HG02623 (cell line): ENCODE results near the gene TPRN.
A peak's percentile ranks its signal among the peaks of the same experiment; 100 is the strongest.

ENCODE experiments used
- ATAC-seq: cut with Tn5 transposase; IDR thresholded peaks from one replicate; pipeline ENCODE4 v1.9.1; 2021; ENCODE audit warnings: moderate library complexity; ENCODE audit not compliant: unreplicated experiment

TPRN gene

DNA sequence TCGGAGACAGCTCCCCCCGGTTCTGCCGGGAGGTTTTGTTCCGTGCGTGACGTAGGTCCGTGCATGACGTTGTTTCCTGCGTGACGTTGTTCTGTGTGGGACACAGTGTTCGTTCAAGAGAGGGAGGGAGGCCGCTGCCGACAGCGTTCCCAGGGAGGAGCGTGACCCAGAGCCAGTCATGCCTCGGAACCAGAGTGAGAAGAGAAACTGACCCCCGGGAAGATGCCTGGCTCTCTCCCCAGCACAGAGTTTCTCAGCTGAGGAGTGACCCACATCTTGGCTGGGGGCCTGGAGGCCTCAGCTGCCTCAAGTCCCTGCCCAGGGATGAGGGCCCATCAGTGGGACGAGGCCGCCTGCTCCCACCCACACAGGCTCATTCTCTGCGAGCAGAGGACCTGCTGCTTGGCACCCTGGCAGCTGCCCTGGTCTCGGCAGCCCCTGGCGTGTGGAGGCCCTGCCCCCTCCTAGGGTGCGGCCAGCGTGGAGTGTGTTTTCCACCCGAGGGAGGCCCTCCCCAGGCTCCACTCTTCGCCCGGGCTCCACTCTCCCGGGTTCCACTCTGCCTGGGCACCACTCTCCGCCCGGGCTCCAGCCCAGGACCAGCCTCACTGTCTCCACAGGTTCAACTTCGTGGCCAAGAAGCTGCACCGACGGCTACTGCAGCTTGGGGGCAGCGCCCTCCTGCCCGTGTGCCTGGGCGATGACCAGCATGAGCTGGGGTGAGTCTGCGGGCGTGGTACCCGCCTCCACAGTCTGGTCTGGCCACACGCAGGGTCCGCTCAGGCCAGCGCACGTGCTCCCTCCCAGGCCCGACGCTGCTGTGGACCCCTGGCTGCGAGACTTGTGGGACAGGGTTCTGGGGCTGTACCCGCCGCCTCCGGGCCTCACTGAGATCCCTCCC, 12.9 kb upstream of the TPRN start:
- ATAC-seq = no peak

DNA sequence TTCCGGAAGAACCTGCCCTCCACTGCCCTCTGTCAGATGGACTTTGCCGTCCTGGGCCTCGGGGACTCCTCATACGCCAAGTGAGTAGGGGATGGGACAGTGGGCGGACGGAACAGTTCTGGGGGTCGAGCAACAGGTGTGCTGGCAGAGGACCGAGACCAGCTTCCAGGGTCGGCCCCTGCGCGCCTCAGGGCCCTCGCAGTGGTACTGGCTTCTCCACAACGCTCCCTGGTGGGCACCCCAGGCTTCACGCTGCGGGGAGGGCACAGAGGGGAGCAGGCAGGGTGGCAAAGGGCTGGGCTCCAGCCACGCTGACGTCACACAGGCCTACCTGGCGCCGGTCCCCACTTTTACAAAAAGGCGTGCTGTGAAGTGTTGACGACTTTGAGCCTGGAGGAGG, 12.0 kb upstream of the TPRN start:
- no peak for ATAC-seq

DNA sequence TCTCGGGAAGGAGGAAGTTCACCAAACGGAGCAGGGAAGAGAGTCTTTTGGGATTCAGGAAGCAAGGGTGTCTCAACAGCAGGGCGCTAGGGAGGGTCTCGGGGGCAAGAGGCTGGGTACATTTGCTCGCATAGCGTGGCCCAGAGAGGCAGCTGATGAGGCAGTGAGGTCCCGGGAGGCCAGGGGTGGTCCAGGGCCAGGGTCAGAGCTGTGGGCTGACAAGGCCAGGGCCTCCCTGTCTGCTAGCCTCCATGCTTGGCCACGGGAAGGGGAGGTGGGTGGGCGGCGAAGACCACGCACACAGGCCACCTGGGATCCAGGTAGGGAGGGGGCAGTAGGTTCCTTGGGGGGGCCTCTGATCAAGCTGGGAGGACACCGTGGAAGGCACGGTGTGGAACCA, 11.0 kb upstream of the TPRN start:
- no peak for ATAC-seq

DNA sequence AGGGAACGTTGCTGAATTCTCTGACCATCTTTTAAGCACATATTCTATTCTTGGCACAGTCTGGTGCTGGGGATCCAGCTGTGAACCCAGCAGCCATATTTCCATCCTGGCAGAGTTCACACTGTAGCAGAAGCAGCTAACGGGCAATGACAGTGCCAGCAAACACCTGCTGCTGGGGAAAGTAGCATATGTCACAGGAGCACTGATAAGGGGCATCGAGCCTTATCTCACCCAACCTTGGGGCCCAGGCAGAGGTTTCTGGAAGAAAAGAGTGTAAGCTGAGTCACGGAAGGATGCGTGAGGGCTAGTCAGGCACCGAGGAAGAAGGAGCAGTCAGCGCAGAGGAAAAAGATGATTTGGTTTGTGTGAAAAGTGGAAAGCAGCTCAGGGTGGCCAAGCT, 6.1 kb upstream of the TPRN start:
- no peak for ATAC-seq

DNA sequence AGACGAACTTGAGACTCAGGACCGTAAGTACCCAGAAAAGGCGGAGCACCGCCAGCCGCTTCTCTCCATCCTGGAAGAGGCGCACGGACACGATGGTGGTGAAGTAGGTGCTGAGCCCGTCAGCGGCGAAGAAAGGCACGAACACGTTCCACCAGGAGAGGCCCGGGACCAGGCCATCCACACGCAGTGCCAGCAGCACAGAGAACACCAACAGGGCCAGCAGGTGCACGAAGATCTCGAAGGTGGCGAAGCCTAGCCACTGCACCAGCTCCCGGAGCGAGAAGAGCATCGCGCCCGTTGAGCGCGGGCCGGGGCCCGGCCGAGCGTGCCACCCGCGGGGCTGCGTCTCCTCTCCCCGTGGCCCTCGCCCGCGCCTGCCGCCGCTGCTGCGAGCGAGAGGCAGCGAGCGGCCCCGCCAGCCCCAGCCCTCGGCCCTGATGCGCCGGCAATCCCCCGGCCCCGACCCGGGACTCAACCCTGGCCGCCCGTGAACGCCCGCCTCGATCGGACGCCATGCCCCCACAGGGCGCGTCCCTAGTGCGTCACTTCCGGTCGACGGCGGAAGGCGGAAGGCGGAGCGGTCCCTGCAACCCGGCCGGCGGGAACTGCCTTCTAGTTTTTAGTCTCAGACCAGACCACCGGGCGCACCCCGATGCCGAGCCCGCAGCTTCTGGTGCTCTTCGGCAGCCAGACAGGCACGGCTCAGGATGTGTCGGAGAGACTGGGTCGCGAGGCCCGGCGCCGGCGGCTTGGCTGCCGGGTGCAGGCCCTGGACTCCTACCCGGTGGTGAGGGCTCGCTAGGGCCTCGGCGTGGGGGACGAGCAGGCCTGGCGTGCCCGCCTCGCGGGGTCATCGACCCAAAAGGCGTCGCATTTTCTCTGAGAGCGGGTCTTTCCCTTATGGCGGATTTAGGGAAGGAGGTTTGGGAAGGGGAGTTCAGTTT, 4.9 kb upstream of the TPRN start, which contains the start of the genes NDOR1 and TMEM203:
NDOR1 (plus strand) TSS at position 575 of the 944 bp plus-strand sequence; CDS start at position 653, 78 bp downstream.
TMEM203 (minus strand) TSS at position 523 of the 944 bp plus-strand sequence; CDS start at position 289, 234 bp downstream.
- ATAC-seq = peak; percentile 34

DNA sequence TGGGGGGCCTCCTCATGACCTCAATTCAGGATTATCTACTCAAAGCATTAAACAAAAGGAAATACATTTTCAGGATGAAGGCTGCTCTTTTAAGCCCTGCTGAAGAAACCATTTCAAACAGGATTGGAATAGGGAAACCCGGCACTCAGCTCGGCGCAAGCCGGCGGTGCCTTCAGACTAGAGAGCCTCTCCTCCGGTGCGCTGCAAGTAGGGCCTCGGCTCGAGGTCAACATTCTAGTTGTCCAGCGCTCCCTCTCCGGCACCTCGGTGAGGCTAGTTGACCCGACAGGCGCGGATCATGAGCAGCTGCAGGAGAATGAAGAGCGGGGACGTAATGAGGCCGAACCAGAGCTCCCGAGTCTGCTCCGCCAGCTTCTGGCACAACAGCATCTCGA, 4.2 kb upstream of the TPRN start:
- no peak for ATAC-seq

DNA sequence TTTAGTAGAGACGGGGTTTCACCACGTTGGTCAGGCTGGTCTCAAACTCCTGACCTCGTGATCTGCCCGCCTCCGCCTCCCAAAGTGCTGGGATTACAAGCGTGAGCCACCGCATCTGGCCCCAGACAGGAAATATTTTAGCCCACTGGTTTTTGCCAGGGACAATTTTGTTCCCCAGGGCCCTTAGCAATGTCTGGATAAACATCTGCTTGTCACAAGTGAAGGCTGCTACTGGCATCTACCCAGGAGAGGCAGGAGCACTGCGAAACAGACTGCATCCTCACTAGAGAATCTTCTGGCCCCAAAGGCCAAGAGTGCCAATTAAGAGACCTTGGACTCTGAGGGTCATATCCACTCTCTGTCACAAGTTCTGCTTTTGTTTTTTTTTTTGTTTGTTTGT, 2.4 kb upstream of the TPRN start:
- no peak for ATAC-seq

DNA sequence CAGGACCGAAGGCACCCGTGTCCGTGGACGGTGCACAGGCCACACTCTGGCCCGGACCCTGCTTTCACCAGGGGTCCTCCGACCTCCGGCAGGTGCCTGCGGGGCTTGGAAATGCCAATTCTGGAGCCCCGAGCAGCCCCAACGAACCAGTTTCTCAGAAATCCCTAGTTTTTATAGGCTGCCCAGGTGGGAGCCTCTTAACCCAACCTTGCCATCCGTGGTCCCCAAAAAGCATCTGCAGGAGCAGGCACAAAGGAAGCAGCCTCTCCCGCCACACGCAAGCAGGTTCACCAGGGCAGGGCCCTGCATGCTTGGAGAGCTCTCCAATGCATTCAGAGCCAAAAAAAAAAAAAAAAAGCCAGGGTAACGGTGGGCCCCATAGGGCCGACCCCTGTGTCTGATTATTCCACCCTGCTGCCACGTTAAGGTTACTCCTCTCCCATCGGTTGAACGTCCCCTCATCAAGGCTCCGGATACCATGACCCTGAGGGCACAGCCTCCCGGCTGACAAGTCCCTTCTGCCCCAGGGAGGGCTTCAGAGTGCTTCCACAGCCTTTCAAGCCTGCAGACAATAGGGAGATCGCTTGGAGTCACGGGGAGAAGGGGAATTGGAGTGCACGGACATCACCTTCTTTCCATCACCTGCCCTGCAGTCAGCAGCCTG, 796 bp upstream of the TPRN start:
- ATAC-seq = no peak

DNA sequence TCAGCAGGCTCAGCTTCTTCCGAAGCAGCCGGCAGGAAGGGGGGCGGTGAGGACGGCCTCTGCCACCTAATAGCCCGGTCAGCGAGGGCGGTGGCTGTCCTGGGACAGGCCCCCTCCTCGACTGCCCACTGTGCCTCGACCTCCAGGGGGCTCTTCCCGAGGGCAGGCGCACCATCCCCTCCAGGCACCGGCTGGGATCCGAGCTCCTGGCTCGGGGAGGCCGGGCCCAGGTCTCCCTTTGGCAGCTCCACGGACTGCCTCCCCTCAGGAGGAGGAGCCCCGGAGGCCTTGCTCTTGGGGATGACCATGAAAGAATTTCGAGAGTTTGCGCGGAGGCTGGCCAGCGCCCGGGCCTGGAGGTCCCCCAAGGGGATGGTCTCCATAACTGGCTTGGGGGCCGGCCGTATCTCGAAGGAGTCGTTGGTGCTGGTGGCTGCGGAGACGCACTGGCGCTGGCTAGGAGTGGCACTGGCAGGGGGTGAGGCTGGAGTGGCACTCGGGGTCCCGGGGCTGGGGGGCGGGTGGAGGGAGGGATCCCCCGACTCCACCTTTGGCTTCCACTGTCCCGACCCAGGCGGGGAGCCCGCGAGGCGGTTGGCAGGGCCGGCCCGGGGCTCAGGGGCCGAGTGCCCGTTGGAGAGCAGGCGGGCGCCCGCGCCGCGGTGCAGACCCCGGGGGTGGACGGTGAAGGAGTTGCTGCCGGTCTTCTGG, 975 bp downstream of the TPRN start:
- ATAC-seq = no peak

DNA sequence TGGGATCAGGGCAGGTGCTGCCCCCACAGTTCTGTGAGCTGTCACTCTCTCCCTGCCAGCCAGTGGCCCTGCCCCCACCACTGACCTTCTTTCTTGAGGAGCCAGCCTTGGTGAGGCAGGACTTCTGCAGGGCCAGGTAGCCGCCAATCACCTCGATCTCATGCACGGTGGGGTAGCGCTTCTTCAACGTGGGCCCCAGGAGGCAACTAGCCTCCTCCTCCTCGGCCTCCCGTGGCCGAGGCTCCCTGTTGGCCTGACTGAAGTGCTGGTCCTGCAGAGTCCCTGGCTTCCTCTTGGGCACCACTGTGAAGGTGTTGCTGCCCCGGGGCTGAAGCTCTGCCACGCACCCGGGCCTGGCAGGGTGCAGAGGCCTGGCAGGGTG, 1.6 kb downstream of the TPRN start:
- no peak for ATAC-seq

DNA sequence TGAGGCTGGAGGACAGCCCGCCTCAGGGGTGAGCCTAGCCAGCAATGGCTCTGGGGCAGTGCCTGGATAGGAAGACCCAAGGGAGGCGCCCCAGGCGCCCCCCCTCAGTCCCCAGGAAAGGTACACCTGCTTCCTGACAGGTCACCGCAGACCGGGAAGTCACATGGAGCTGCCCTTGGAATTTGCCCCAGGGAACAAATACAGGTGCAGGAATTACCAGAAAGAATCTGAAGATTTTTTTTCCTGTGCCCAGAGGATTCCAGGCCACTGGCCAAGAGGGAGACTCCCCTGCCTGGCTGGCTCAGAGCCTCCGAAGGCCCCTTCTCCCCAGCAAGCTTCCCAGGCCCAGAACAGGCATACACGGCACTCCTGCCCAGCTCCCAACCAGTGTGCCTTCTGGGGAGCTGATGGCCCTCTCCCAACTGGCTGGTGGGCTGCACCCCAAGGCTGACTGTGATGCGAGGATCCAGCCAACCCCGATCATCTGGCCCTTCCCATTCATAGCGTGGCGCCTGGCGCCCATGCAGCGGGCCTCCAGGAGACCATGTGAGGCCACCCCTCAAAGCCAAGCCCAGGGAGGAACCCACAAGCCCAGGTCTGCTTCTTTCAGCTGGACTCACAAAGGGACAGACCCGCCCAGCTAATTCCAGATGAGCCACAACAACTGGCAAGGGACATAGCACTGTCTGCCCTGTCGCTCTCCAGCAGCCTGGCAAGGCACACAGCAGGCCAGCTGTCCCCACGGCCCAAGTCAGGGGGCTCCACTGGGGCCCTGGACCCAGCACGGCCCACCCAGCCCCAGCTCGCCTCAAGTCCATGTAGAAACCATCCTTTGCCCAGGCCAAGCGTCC, 2.3 kb downstream of the TPRN start:
- ATAC-seq = no peak

DNA sequence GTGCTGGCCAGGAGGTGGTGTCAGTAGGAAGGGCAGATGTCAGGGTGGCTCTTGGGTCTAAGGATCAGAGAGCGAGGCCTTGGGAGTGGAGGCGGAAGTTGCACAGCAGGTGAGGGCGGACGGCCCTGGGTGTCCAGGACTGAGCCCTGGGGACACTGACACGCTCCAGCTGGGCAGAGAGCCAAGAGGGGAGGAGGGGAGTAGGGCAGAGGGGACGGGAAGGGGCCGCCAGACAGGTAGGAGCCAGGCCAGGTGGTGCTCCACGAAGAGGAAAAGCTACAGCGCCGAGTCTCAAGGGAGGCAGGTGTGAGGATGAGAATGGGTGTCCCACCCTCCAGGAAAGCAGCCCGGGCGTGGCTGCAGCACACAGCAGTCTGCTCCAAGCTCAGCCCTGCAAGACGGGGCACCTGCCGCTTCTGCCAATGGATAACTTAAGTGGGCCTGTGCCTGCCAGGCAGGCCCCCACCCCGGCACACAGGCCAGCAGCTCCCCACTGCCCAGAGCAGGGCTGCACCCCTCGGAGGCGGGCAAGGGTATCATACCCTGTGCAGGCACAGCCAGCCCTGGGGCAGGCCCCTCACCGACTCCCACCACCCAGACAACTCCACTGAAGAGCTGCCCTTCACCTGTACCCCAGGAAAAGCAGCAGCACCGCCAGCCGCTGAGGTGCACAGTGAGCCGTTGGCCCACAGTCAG, 4.9 kb downstream of the TPRN start:
- no peak for ATAC-seq

DNA sequence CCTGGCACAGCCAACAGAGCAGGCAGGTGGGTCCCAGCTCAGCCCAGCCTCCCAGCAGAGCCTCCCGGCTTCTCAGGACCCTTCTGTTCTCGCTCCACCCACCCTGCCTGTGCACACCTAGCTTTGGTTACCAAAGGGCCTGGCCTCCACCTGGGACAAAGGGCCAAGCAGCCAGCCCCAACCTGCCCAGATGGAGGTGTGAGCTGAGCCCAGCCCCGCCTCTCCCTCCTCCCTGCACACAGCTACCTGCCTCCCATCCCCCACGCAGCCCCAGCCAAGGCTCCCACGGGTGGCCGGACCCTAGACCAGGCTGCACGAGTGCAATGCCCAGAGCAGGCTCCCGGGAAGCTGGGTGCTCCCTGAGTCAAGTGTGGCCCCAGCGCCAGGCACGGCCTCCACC, 5.6 kb downstream of the TPRN start:
- ATAC-seq = no peak

DNA sequence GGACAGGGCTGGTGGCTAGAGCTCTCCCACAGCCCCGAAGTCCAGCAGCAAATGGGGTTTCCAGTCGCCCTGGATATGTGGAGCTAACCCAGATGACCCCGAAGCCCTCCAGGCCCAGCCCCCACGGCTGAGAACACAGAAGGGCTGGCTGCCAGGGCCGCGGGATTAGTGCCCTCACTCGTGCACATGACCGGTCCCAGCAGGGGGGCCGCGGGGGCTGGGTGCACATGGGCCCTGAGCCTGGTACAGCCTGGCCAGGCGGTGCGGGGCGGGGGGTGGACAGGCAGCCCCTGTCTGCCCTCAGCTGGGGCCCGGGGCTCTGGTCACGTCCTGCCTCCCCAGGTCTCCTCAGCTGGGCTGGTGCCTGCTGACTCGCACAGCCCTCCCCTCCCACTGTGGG, 6.2 kb downstream of the TPRN start:
- ATAC-seq = no peak

DNA sequence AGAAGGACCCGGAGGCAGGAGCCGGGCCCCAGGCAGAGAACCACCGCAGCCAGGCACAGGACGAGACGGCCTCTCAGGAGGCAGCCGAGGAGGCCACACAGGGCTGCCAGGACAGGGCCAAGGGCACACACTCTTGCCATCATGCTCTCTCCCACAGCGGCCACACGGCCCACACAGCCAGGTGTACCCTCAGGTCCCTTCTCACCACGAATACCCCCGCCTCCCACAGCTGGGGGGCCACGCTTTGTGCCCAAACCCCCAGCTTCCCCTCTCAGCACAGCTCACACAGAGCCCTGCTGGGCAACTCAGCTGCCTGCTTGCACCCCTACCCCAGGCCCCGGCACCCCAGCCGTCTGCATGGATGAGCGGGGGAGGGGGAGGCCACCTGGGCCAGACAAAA, 6.8 kb downstream of the TPRN start:
- ATAC-seq = no peak

DNA sequence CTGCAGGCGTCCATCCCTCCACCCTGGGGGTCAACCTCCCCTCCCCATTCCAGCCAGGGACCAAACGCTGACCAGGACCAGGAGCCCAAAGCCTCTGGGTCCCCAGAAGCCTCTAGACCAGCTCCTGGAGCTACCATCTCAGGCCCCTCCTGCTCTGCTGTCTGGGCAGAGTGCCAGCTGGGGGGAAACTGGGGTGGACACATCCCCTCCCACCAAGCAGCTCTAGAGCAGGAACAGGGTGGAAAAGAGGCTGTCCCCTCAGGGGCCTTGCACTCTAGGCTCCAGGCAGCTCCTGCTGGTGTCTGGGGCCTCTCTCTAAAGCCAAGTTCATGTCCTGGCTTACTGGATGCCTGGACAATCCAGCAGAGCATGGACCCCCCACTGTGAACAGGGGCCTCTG, 7.7 kb downstream of the TPRN start:
- ATAC-seq = no peak

DNA sequence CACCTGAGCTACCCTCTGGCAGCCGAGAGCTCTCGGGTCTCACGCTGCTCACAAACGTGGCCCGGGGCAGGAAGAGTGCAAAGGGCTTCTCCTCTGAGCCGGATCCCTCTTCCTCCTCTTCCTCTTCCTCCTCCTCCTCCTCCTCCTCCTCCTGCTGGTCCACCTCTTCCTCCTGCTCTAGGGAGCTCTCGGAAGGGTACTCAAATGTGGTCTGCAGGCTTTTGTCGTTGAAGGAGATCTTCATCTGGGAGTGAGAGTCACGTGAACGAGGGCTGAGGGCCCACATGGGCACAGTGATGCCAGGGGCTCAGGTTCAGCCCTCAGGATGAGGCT, 8.1 kb downstream of the TPRN start:
- ATAC-seq = no peak

DNA sequence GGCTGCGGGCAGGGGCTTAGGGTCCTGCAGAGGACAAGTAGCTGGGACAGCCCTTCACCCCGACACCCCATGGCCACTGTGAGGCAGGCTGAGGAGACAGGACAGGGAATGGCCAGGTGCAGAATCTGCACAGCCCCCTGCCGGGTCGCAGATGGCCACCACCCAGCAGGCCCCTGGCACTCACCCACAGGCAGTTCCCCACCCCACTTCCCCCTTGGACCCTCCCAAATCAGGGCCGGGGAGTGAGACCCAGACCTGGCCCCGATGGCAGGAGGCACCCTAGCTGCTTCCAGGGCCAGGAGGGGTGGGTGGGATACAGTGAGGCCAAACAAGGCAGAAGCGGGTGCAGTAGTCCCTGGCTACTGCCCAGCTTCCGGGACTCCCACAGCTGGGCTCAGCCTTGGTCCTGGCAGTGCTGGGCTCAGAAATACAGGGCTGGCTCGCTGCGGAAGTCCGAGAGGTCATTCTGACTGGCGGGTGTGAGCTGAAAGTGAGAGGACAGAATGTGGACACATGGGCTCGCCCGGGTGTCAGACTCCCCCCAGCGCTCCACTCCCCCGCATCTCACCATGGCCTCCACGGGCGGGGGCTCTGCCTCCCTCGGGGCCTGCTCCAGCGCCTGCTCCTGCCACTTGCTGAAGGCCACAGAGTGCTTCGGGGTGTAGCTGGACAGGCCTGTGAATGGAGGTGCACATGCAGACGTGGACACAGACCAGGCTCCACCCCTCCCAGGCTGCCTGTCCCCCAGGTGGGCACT, 8.7 kb downstream of the TPRN start:
- ATAC-seq = no peak
